Testis (tissue), 2 donors: Measurements from ENCODE around the gene TBC1D22A.

ENCODE experiments used
- POLR2A ChIP-seq: fragments of 450-650 bp; IDR thresholded peaks from one replicate; pipeline ENCODE4 v1.6.1; 2017; ENCODE audit warnings: antibody characterized with exemption, mild to moderate bottlenecking, moderate library complexity
- TF ChIP-seq, protein P1 (sequence below), 3 experiments: fragments of 450-650 bp in 2 of 3; fragments of 200-600 bp in 1 of 3; sonication (generic) in 1 of 3; IDR thresholded peaks; one replicate each; pipeline ENCODE4 v1.5.1; 2016 to 2019; ENCODE audit warnings: antibody characterized with exemption in 3 of 3, mild to moderate bottlenecking in 2 of 3, moderate library complexity in 1 of 3

GRCh38 chr22:46728470-46728869 lies 34.0 kb upstream of the TBC1D22A start:
- no peak for TF ChIP-seq POLR2A
- TF ChIP-seq, protein P1, sequence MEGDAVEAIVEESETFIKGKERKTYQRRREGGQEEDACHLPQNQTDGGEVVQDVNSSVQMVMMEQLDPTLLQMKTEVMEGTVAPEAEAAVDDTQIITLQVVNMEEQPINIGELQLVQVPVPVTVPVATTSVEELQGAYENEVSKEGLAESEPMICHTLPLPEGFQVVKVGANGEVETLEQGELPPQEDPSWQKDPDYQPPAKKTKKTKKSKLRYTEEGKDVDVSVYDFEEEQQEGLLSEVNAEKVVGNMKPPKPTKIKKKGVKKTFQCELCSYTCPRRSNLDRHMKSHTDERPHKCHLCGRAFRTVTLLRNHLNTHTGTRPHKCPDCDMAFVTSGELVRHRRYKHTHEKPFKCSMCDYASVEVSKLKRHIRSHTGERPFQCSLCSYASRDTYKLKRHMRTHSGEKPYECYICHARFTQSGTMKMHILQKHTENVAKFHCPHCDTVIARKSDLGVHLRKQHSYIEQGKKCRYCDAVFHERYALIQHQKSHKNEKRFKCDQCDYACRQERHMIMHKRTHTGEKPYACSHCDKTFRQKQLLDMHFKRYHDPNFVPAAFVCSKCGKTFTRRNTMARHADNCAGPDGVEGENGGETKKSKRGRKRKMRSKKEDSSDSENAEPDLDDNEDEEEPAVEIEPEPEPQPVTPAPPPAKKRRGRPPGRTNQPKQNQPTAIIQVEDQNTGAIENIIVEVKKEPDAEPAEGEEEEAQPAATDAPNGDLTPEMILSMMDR (IDR thresholded peaks at IDR 0.05) = no peak
